ENCODE data around the gene ELOVL2. TPM values are rescaled to one million over a fixed set of nuclear protein-coding genes. Genes with fewer than 3 reads are reported as not detected.

ELOVL2 gene
- total and polyA plus RNA-seq, 2 donors (not counting 1 experiment from before 2014, with no cell fraction given), result not detected

DNA sequence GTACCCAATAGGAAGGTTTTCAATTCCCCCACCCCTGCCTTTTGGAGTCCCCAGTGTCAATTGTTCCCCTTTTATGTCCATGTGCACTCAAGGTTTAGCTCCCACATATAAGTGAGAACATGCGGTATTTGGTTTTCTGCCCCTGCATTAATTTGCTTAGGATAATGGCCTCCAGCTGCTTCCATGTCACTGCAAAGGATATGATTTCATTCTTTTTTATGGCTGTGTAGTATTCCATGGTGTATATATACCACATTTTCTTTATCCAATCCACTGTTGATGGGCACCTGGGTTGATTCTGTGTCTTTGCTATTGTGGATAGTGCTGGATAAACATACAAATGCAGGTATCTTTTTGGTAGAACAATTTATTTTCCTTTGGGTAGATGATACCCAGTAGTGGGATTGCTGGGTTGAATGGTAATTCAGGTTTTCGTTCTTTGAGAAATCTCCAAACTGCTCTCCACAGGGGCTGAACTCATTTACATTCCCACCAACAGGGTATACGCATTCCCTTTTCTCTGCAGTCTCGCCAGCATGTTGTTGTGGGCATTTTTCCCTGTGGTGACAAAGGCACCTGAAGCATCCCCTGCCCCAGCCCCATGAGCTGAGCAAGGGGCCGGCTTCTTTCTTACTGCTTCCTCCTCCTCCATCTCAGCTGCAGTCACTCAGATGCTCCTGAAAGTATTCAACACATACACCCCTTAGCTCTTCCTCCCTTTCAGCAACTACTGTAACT, 66.7 kb downstream of the ELOVL2 start:
- DNase-seq, result no peak
- TF ChIP-seq, protein P1, sequence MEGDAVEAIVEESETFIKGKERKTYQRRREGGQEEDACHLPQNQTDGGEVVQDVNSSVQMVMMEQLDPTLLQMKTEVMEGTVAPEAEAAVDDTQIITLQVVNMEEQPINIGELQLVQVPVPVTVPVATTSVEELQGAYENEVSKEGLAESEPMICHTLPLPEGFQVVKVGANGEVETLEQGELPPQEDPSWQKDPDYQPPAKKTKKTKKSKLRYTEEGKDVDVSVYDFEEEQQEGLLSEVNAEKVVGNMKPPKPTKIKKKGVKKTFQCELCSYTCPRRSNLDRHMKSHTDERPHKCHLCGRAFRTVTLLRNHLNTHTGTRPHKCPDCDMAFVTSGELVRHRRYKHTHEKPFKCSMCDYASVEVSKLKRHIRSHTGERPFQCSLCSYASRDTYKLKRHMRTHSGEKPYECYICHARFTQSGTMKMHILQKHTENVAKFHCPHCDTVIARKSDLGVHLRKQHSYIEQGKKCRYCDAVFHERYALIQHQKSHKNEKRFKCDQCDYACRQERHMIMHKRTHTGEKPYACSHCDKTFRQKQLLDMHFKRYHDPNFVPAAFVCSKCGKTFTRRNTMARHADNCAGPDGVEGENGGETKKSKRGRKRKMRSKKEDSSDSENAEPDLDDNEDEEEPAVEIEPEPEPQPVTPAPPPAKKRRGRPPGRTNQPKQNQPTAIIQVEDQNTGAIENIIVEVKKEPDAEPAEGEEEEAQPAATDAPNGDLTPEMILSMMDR (IDR thresholded peaks at IDR 0.05), result no peak
- no peak for TF ChIP-seq EZH2 (IDR thresholded peaks at IDR 0.05; ENCODE audit: borderline replicate concordance, insufficient read depth, low read depth, low read length, poor library complexity, severe bottlenecking)
- Histone ChIP-seq H3K4me2 (replicated peaks; ENCODE audit: low read depth, low read length, poor library complexity, severe bottlenecking) (no peak overlapping the region), H3K9ac (ENCODE audit: low read length) (no peak overlapping the region), H3K4me3 (ENCODE audit: control extremely low read depth in 1 of 5, extremely low read depth in 1 of 5, insufficient read depth in 1 of 5, low read depth in 2 of 5, low read length in 4 of 5) (no peak overlapping the region), H4K20me1 (ENCODE audit: control insufficient read depth, insufficient read depth, low read length, poor library complexity, severe bottlenecking) (no peaks in the 10 kb centered on the region), H3K27me3 (replicated peaks in 1 of 4; ENCODE audit: control extremely low read depth in 1 of 4, control insufficient read depth in 3 of 4, insufficient read depth in 4 of 4, low read length in 3 of 4) (no peaks in the 10 kb centered on the region), H3K4me1 (ENCODE audit: control insufficient read depth in 2 of 2, insufficient read depth in 2 of 2, low read length in 2 of 2) (no peaks in the 10 kb centered on the region), H3K79me2 (ENCODE audit: control insufficient read depth, insufficient read depth, low read length) (no peaks in the 10 kb centered on the region), H3K9me3 (ENCODE audit: control extremely low read depth in 1 of 3, control insufficient read depth in 2 of 3, insufficient read depth in 1 of 3, low read length in 2 of 3) (no peaks in the 10 kb centered on the region), H3K36me3 (replicated peaks in 1 of 2; ENCODE audit: control extremely low read depth in 1 of 2, control insufficient read depth in 1 of 2, extremely low read depth in 1 of 2, insufficient read depth in 2 of 2, low read length in 1 of 2) (no peaks in the 10 kb centered on the region), H2AFZ (ENCODE audit: insufficient read depth, low read depth, low read length, poor library complexity, severe bottlenecking) (no peak overlapping the region), H3K27ac (ENCODE audit: low read length in 2 of 2) (no peak overlapping the region)
- ATAC-seq (ENCODE audit: low read depth), result no peak
- intact Hi-C loops (cut with micrococcal nuclease), result no loop called here
- Mint-ChIP-seq H3K27ac (no peak overlapping the region), H3K4me1 (no peaks in the 10 kb centered on the region), H3K4me3 (no peak overlapping the region), H3K27me3 (peaks cover 19% of the 10 kb centered on the region), H3K9me3 (ENCODE audit: insufficient read depth) (no peaks in the 10 kb centered on the region)
- WGBS (ENCODE audit: insufficient coverage), result 94% methylated on average over 3 of the region's 5 CpGs
- POLR2A ChIA-PET, result no interaction called here
- CTCF ChIA-PET, result no interaction called here

DNA sequence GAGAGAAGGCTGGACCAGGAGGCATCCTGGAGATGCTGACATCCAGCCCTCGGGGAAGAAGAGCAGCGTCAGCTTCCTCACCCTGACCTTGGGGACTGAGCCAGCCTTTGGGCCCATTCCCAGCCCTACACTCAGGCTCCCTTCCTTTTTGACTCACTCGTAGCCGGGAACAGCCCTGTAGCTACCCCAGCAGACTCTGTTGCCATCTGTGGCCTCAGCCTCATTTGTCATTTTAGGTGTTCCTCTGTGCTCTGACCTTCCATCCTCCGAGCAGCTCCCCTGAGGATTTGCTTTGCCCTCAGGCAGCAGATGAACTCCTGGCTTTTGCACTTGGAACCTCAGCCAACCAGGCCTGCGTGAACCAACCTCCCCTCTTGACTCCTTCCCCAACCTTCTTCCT, 67.5 kb downstream of the ELOVL2 start:
- H3K27ac Mint-ChIP-seq, result no peak overlapping the region
- no peak overlapping the region for H3K4me3 Mint-ChIP-seq
- H3K9me3 Mint-ChIP-seq (ENCODE audit: insufficient read depth), result no peaks in the 10 kb centered on the region
- Histone ChIP-seq H3K9me3 (ENCODE audit: control extremely low read depth in 1 of 3, control insufficient read depth in 2 of 3, insufficient read depth in 1 of 3, low read length in 2 of 3) (no peaks in the 10 kb centered on the region), H3K4me2 (replicated peaks; ENCODE audit: low read depth, low read length, poor library complexity, severe bottlenecking) (no peak overlapping the region), H3K36me3 (replicated peaks in 1 of 2; ENCODE audit: control extremely low read depth in 1 of 2, control insufficient read depth in 1 of 2, extremely low read depth in 1 of 2, insufficient read depth in 2 of 2, low read length in 1 of 2) (no peaks in the 10 kb centered on the region), H2AFZ (ENCODE audit: insufficient read depth, low read depth, low read length, poor library complexity, severe bottlenecking) (no peak overlapping the region), H3K4me1 (ENCODE audit: control insufficient read depth in 2 of 2, insufficient read depth in 2 of 2, low read length in 2 of 2) (no peaks in the 10 kb centered on the region), H3K27me3 (replicated peaks in 1 of 4; ENCODE audit: control extremely low read depth in 1 of 4, control insufficient read depth in 3 of 4, insufficient read depth in 4 of 4, low read length in 3 of 4) (no peaks in the 10 kb centered on the region), H3K79me2 (ENCODE audit: control insufficient read depth, insufficient read depth, low read length) (no peaks in the 10 kb centered on the region), H4K20me1 (ENCODE audit: control insufficient read depth, insufficient read depth, low read length, poor library complexity, severe bottlenecking) (no peaks in the 10 kb centered on the region), H3K4me3 (ENCODE audit: control extremely low read depth in 1 of 5, extremely low read depth in 1 of 5, insufficient read depth in 1 of 5, low read depth in 2 of 5, low read length in 4 of 5) (no peak overlapping the region), H3K27ac (ENCODE audit: low read length in 2 of 2) (no peak overlapping the region), H3K9ac (ENCODE audit: low read length) (no peak overlapping the region)
- H3K27me3 Mint-ChIP-seq, result peaks cover 14% of the 10 kb centered on the region
- ChIA-PET CTCF (no interaction called here), POLR2A (no interaction called here)
- TF ChIP-seq, protein P1 (IDR thresholded peaks at IDR 0.05), result no peak
- TF ChIP-seq EZH2 (IDR thresholded peaks at IDR 0.05; ENCODE audit: borderline replicate concordance, insufficient read depth, low read depth, low read length, poor library complexity, severe bottlenecking), result no peak
- no peaks in the 10 kb centered on the region for H3K4me1 Mint-ChIP-seq
- 97% methylated on average over 5 of the region's 6 CpGs for WGBS (ENCODE audit: insufficient coverage)
- DNase-seq, result no peak
- ATAC-seq (ENCODE audit: low read depth), result no peak
- intact Hi-C loops (cut with micrococcal nuclease), result no loop called here

All from B cell (primary cell).